GM20000 (cell line): ENCODE data around the gene NPR1.

Source experiments
- DNase-seq: peaks from one replicate; pipeline ENCODE4 v3.0.0; 2012; ENCODE audit warnings: low spot score
- TF ChIP-seq, protein P1 (sequence below): IDR thresholded peaks from 2 replicates; pipeline ENCODE4 v1.5.1; 2012; ENCODE audit warnings: mild to moderate bottlenecking, control low read depth; ENCODE audit errors: extremely low read depth, missing control alignments

Gene NPR1

DNA sequence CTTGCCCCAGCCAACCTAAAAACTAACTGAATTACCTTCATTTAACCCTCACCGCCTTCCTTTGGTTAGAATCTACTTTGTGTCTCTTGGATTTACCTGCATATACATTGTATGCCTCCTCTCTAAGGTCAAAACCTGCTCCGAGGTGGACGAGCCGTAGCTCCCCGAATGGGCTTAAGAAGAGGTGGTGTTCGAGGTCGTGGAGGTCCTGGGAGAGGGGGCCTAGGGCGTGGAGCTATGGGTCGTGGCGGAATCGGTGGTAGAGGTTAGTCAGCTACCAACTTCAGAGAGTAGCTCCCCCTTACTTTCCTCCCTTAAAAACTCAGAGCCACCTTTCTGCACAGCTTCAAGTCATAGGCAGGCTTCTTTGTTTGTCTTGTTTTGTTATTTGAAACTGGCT lies 35.4 kb upstream of the NPR1 start:
- DNase-seq = no peak
- TF ChIP-seq, protein P1, sequence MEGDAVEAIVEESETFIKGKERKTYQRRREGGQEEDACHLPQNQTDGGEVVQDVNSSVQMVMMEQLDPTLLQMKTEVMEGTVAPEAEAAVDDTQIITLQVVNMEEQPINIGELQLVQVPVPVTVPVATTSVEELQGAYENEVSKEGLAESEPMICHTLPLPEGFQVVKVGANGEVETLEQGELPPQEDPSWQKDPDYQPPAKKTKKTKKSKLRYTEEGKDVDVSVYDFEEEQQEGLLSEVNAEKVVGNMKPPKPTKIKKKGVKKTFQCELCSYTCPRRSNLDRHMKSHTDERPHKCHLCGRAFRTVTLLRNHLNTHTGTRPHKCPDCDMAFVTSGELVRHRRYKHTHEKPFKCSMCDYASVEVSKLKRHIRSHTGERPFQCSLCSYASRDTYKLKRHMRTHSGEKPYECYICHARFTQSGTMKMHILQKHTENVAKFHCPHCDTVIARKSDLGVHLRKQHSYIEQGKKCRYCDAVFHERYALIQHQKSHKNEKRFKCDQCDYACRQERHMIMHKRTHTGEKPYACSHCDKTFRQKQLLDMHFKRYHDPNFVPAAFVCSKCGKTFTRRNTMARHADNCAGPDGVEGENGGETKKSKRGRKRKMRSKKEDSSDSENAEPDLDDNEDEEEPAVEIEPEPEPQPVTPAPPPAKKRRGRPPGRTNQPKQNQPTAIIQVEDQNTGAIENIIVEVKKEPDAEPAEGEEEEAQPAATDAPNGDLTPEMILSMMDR = no peak

DNA sequence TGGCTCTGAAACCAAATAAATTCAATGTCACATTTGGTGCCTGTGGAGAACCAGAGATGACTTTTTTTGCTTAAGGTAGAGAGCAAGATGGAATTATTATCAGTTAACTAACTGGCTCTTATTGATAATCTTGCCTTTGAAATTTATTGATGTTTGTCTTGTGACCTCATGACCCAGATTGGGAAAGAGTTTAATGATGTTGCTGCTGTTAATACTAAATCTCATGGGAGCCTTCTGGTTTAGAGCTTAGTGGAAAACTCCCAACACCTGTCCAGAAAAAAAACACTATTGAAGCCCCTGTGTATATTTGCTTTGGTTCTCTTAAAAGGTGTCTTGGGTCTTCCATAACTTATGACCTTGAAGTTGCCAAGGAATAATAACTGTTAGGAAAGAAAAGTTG lies 34.7 kb upstream of the NPR1 start:
- TF ChIP-seq, protein P1 = no peak
- no peak for DNase-seq

DNA sequence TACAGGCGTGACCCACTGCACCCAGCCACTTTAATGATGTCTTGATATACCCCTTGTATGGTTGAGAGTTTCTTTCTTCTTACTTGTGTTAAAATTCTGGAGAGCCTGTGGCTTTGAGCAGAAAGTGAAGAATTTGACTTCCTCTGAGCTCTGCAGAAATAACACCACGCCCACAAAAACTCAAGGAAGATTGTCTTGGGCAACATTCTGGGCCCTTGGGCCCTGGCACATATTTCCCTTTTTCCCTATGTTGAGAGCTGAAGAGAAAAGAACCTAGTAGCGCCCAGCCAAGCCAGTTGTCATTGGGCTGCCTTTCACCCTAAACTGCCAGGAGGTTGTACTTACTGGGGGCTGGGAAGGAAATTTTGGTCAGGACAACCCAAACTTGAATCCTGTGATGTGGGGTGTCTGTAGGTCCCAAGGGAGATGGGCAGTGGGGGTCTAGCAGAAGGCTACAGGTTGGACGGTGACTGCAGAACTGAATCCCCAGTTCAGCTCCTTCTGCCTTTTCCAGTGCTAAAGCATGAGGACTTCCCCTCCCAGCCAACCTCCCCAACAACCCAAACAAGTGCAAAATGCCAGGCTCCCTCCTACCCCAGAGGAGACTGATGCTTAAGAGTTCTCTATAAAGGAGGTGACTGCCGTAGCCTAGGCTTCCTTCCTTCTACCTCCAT lies 31.7 kb upstream of the NPR1 start:
- TF ChIP-seq, protein P1 = no peak
- DNase-seq = no peak

DNA sequence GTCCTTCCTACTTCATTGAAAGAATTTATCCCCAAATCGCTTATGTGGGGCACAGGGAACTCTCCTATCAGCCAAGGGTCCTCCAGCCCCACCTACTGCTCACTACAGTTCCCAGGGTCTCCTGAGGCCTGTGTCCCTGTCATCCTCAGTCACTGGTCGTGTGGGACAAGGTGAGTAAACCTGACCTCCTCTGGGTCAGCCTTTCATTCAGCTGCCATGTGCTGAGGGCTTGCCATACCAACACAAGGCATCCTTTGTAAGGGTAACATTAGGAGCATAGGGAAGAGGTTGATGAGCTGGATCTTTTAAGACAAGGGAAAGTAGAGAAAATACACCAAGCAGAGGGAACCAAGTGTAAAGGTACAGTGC lies 31.2 kb upstream of the NPR1 start:
- DNase-seq = no peak
- TF ChIP-seq, protein P1 = no peak

DNA sequence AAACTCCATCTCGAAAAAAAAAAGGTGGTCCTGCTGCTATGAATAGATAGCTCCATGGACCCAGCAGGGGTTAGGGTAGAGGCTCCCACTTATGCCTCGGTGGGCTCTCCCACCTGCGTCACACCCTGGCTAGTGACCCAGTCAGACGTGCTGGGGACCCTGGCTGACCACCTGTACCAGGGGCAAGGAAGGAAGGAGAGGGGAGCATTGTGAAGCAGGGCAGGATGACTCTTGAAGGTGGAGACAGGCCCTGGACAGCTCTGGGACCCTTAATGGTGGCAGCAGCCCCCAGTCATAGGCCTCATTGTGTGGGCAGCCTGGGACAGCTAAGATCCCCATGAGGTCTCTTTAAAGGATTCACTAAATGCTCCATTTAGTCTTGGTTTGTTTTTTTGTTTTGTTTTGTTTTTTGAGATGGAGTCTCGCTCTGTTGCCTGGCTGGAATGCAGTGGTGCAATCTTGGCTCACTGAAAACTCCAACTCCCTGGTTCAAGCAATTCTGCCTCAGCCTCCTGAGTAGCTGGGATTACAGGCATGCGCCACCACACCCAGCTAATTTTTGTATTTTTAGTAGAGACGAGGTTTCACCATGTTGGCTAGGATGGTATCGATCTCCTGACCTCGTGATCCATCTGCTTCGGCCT lies 30.4 kb upstream of the NPR1 start:
- TF ChIP-seq, protein P1 = no peak
- no peak for DNase-seq

DNA sequence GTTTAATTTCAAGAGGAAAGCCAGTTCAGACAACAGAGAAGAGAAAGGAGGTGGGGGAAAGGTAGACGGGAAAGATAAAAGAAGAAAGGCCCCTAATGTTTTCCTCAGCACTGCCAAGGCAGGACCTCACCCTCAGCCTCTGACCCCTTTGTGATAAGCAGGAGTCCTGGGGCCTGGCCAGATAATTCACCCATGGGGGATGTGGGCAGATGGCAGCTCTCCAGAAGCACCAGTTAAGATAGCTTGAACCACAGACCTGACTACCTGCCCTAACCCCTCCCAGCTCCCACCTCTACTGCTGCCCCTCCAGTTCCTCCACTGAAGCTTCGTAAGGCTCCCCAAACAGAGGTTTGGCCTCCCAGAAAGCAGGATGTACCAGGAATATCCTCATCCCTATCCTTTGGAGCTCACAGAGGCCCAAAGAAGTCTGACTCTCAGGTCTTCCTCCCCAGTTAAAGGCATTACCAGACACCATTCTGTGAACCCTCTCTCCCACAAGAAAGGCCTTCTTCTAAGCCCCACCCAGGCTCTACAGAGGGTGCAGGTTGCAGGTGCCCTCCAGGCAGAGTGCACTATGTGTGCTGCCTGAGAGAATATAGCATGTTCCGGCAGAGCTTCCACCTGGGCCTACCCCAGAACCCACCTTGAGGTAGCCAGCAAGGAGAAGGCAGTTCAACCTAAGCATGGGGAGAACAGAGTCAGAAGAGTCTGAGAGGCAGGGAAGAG lies 29.2 kb upstream of the NPR1 start:
- DNase-seq = no peak
- TF ChIP-seq, protein P1 = no peak

DNA sequence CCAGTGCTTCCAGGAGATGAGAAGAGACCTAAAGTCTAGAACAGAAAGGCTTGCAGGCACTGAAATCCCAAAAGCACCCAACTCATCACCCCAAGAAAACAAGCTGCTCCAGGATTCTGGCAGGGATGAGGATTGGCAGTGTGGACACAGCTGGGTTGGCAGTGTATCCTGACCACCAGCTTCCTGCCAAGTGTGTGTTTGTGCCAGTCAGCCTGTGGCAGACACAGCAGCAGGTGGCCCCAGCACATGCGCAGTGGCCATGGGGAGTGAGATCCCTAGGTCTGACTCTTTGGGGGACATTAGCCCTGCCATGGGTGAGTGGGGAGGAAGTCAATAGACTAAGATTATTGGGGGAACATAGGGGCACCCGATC lies 28.6 kb upstream of the NPR1 start:
- TF ChIP-seq, protein P1 = no peak
- no peak for DNase-seq
